ENCODE measurements around the gene TBC1D22A. TPM values are rescaled to one million over a fixed set of nuclear protein-coding genes. Genes with fewer than 3 reads are reported as not detected.

The TBC1D22A gene
- total RNA-seq, 1 experiment from 2014 or later: 20.9 TPM

DNA sequence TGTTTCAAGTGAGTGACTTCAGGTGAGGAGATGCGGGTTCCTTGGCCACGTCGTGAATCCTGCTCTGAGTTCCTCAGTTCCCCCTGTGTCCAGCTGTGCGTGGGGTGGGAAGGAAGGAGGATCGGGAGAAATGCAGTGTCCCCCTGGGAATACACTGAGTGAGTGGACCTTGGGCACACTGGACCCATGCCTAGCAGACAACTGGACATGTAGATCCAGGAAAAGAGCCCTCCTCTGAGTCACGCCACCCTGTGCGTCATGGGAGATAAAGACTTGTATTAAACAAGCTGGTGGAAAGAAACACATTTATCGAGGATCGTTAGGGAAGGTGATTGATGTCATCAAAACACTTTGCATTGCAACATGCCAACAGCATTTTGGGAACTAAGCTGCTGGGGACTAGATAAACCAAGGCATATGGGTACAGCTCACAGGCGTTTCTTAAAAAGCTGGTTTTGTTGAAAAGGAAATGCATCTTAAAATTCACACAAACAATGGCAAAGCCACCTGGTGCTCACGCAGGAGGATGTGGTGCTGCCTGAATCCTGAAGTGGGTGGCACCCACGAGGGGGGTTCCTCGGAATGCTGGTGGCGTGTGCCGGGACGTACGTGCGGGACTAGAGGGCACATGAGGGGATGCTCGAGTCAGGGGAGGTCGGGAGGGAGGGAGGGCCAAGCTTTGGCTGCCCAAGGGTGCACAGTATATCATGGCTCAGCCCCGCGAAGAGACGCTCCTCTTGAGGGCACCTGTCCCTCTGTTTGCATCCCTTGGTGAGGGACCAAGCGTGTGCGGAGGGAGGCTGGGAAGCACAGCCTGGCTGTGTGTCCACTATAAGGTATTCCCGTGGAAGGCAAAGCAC, 303.5 kb downstream of the TBC1D22A start:
- ChIA-PET POLR2A (no interaction called here), CTCF (no interaction called here), RAD21 (ENCODE audit: low non-redundant PET in 1 of 2, low total read pairs in 2 of 2, uncharacterized antibody in 2 of 2, unreplicated experiment in 2 of 2) (no interaction called here)
- ATAC-seq (no peak), DNase-seq (ENCODE audit: low read depth, low spot score) (no peak)
- no peak overlapping the region for H3K27ac ChIP-seq (ENCODE audit: low read depth, low read length)
- no peaks in the 10 kb centered on the region for H3K36me3 ChIP-seq (ENCODE audit: control insufficient read depth in 1 of 2, insufficient read depth in 2 of 2, low read length in 2 of 2)
- no peaks in the 10 kb centered on the region for H3K27me3 ChIP-seq (ENCODE audit: insufficient read depth, low read length)
- no peaks in the 10 kb centered on the region for H4K20me1 ChIP-seq (ENCODE audit: insufficient read depth)
- BruUV-seq (replicated peaks): no TSS peak
- H3K9me2 ChIP-seq (ENCODE audit: insufficient read depth): no peaks in the 10 kb centered on the region
- no peaks in the 10 kb centered on the region for H3K4me1 ChIP-seq (ENCODE audit: control insufficient read depth in 1 of 2, insufficient read depth in 2 of 2, low read length in 2 of 2)
- no peak overlapping the region for H3K9ac ChIP-seq (ENCODE audit: low read length)
- no peaks in the 10 kb centered on the region for H3K79me2 ChIP-seq (ENCODE audit: insufficient read depth, low read length)
- intact Hi-C loops (cut with micrococcal nuclease): no loop called here
- H3K4me3 ChIP-seq (replicated peaks in 1 of 2; ENCODE audit: low read depth in 1 of 2, low read length in 2 of 2): no peak overlapping the region
- TF ChIP-seq, protein P1, sequence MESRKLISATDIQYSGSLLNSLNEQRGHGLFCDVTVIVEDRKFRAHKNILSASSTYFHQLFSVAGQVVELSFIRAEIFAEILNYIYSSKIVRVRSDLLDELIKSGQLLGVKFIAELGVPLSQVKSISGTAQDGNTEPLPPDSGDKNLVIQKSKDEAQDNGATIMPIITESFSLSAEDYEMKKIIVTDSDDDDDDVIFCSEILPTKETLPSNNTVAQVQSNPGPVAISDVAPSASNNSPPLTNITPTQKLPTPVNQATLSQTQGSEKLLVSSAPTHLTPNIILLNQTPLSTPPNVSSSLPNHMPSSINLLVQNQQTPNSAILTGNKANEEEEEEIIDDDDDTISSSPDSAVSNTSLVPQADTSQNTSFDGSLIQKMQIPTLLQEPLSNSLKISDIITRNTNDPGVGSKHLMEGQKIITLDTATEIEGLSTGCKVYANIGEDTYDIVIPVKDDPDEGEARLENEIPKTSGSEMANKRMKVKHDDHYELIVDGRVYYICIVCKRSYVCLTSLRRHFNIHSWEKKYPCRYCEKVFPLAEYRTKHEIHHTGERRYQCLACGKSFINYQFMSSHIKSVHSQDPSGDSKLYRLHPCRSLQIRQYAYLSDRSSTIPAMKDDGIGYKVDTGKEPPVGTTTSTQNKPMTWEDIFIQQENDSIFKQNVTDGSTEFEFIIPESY (IDR thresholded peaks at IDR 0.05; ENCODE audit: extremely low read depth, insufficient replicate concordance, low read length): no peak
- TF ChIP-seq TCF7L2 (IDR thresholded peaks at IDR 0.05; ENCODE audit: borderline replicate concordance, extremely low read depth, insufficient read depth, insufficient read length): no peak
- TF ChIP-seq, protein P2, sequence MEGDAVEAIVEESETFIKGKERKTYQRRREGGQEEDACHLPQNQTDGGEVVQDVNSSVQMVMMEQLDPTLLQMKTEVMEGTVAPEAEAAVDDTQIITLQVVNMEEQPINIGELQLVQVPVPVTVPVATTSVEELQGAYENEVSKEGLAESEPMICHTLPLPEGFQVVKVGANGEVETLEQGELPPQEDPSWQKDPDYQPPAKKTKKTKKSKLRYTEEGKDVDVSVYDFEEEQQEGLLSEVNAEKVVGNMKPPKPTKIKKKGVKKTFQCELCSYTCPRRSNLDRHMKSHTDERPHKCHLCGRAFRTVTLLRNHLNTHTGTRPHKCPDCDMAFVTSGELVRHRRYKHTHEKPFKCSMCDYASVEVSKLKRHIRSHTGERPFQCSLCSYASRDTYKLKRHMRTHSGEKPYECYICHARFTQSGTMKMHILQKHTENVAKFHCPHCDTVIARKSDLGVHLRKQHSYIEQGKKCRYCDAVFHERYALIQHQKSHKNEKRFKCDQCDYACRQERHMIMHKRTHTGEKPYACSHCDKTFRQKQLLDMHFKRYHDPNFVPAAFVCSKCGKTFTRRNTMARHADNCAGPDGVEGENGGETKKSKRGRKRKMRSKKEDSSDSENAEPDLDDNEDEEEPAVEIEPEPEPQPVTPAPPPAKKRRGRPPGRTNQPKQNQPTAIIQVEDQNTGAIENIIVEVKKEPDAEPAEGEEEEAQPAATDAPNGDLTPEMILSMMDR (IDR thresholded peaks at IDR 0.05 in 2 of 3, conservative IDR thresholded peaks at IDR 0.05 in 1 of 3; ENCODE audit: borderline replicate concordance in 1 of 3, insufficient read depth in 1 of 3, low read depth in 2 of 3, low read length in 2 of 3): no peak
- no peak for TF ChIP-seq CEBPB (IDR thresholded peaks at IDR 0.05; ENCODE audit: low read depth)
- TF ChIP-seq ZNF274 (IDR thresholded peaks at IDR 0.05; ENCODE audit: low read depth, low read length): no peak
- no peak for TF ChIP-seq ELF1 (IDR thresholded peaks at IDR 0.05; ENCODE audit: borderline replicate concordance, low read depth)
- TF ChIP-seq, protein P3, sequence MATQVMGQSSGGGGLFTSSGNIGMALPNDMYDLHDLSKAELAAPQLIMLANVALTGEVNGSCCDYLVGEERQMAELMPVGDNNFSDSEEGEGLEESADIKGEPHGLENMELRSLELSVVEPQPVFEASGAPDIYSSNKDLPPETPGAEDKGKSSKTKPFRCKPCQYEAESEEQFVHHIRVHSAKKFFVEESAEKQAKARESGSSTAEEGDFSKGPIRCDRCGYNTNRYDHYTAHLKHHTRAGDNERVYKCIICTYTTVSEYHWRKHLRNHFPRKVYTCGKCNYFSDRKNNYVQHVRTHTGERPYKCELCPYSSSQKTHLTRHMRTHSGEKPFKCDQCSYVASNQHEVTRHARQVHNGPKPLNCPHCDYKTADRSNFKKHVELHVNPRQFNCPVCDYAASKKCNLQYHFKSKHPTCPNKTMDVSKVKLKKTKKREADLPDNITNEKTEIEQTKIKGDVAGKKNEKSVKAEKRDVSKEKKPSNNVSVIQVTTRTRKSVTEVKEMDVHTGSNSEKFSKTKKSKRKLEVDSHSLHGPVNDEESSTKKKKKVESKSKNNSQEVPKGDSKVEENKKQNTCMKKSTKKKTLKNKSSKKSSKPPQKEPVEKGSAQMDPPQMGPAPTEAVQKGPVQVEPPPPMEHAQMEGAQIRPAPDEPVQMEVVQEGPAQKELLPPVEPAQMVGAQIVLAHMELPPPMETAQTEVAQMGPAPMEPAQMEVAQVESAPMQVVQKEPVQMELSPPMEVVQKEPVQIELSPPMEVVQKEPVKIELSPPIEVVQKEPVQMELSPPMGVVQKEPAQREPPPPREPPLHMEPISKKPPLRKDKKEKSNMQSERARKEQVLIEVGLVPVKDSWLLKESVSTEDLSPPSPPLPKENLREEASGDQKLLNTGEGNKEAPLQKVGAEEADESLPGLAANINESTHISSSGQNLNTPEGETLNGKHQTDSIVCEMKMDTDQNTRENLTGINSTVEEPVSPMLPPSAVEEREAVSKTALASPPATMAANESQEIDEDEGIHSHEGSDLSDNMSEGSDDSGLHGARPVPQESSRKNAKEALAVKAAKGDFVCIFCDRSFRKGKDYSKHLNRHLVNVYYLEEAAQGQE (IDR thresholded peaks at IDR 0.05; ENCODE audit: low read depth): no peak
- no peak for TF ChIP-seq FOSL1 (IDR thresholded peaks at IDR 0.05; ENCODE audit: low read depth)
- no peak for TF ChIP-seq CBX3 (IDR thresholded peaks at IDR 0.05; ENCODE audit: low read depth)
- TF ChIP-seq SP1 (IDR thresholded peaks at IDR 0.05; ENCODE audit: low read depth): no peak
- TF ChIP-seq EGR1 (IDR thresholded peaks at IDR 0.05; ENCODE audit: low read depth): no peak
- TF ChIP-seq SRF (IDR thresholded peaks at IDR 0.05; ENCODE audit: low read depth): no peak
- H3K4me2 ChIP-seq (ENCODE audit: low read length): no peak overlapping the region
- no peaks in the 10 kb centered on the region for H3K9me3 ChIP-seq (ENCODE audit: control insufficient read depth in 1 of 2, insufficient read depth in 1 of 2, low read depth in 1 of 2, low read length in 2 of 2)
- H2AFZ ChIP-seq (ENCODE audit: low read depth, low read length, poor library complexity, severe bottlenecking): no peak overlapping the region
